GM23248 (cell line): ENCODE data around the gene CEP112.

Experiments used
- EZH2 ChIP-seq: fragments of 200-600 bp; sonication (generic); IDR thresholded peaks from 2 replicates; pipeline ENCODE4 v1.6.1; 2018; ENCODE audit warnings: antibody characterized with exemption, mild to moderate bottlenecking; ENCODE audit not compliant: insufficient read depth, poor library complexity, severe bottlenecking
- EZH2phosphoT487 ChIP-seq: fragments of 200-600 bp; sonication (generic); IDR thresholded peaks from 2 replicates; pipeline ENCODE4 v1.6.1; 2018; ENCODE audit warnings: antibody characterized with exemption, moderate library complexity, mild to moderate bottlenecking, low read depth; ENCODE audit not compliant: insufficient read depth

- TF ChIP-seq EZH2 (no peak), EZH2phosphoT487 (no peak)
Measured at GRCh38 chr17:65896889-65897288, 295.0 kb downstream of the CEP112 start.
